Activated CD4-positive, CD25-positive, alpha-beta regulatory T cell treated with anti-CD3 and anti-CD28 coated beads, Interleukin-2, amount 50 U/mL, for 24 hours (primary cell): ENCODE measurements around the gene MALAT1.

Experiments
- ATAC-seq, 2 donors: fragments of 150-1000 bp; cut with Tn5 transposase; one replicate each; pipeline ENCODE4 v1.10.0; 2021; ENCODE audit warnings: mild to moderate bottlenecking in 1 of 2, moderate library complexity in 1 of 2

Gene MALAT1

GRCh38 chr11:65479184-65480145 is 19.4 kb upstream of the MALAT1 start:
- ATAC-seq, result no peak

GRCh38 chr11:65482306-65482850 is 16.5 kb upstream of the MALAT1 start:
- ATAC-seq, result no peak

- ATAC-seq, result no peak
Observed at GRCh38 chr11:65485920-65486219, 13.0 kb upstream of the MALAT1 start.

- no peak for ATAC-seq
Observed at GRCh38 chr11:65486570-65487466, 12.0 kb upstream of the MALAT1 start.

GRCh38 chr11:65487467-65488272 is 11.2 kb upstream of the MALAT1 start:
- peak; percentile 43 to 46 for ATAC-seq

GRCh38 chr11:65488273-65489034 is 10.4 kb upstream of the MALAT1 start:
- ATAC-seq, result no peak

GRCh38 chr11:65489035-65489705 is 9.7 kb upstream of the MALAT1 start:
- no peak for ATAC-seq

GRCh38 chr11:65489706-65490320 is 9.0 kb upstream of the MALAT1 start:
- ATAC-seq, result no peak

- no peak for ATAC-seq
Observed at GRCh38 chr11:65491163-65491465, 7.7 kb upstream of the MALAT1 start.

GRCh38 chr11:65491614-65492386 is 7.0 kb upstream of the MALAT1 start:
- ATAC-seq, result no peak

GRCh38 chr11:65492387-65492636 is 6.5 kb upstream of the MALAT1 start:
- ATAC-seq, result no peak

GRCh38 chr11:65492637-65493366 is 6.0 kb upstream of the MALAT1 start:
- peak; percentile 5 to 24 for ATAC-seq

GRCh38 chr11:65493367-65494176 is 5.3 kb upstream of the MALAT1 start:
- ATAC-seq, result no peak

GRCh38 chr11:65496304-65497140 is 2.3 kb upstream of the MALAT1 start:
- ATAC-seq, result no peak

GRCh38 chr11:65497141-65498041 is 1.5 kb upstream of the MALAT1 start:
- ATAC-seq, result peak; percentile 76 to 79

GRCh38 chr11:65498042-65498726 is 661 bp upstream of the MALAT1 start:
- no peak for ATAC-seq
